Measurements from ENCODE around the gene TSHZ2.

- TF ChIP-seq POLR2AphosphoS5 (IDR thresholded peaks at IDR 0.05; ENCODE audit: insufficient read depth in 1 of 2, low read depth in 1 of 2) (no peak), CTCF (IDR thresholded peaks at IDR 0.05) (no peak), POLR2A (IDR thresholded peaks at IDR 0.05) (no peak)
These were observed 312.5 kb downstream of the TSHZ2 start for GRCh38 chr20:53284696-53285095.

Measured in vagina (tissue), 2 donors.